GM21786 (cell line): ENCODE results near the gene NPFF.

Experiments used
- ATAC-seq: cut with Tn5 transposase; IDR thresholded peaks from one replicate; pipeline ENCODE4 v1.9.1; 2021; ENCODE audit not compliant: unreplicated experiment

Gene NPFF

DNA sequence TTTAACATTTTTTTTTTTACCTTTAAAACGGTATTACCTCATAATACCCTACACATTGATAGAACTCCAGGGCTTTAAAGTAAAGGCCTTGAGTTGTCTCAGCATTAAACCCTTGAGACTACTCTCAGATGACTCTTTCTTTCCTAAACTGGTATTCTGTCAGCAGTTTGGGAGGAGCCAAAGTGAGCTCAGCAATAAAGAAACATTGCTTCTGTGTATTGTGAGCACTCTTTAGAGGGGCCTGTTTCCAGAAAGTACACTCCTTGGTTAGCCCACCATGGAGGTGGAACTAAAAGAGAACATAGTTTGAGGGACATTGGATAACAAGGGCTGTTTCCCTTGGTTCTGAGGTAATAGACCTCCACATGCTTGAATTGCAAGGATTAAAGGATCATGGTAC lies 28.4 kb downstream of the NPFF start:
- ATAC-seq = no peak

DNA sequence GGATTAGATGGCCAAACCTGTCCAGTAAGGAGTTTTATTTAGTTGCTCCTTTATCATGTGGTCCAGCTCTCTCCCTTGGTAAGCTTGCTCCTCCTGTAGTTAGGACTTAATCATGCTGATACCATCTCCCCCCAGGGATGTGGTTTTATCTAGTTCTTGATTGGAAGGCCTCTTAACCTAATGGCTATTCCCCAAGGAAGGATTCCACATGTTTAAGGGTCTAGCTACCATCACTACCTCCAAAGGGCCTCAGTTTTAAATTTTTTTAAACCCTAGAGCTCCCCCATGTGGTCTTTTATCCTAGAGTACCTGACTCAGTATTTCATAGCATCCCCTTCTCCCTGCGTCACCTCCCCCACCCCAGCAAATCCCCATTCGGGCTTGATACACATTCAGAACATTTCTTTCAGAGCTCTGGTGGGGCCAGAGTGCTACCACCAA lies 30.5 kb downstream of the NPFF start:
- no peak for ATAC-seq

DNA sequence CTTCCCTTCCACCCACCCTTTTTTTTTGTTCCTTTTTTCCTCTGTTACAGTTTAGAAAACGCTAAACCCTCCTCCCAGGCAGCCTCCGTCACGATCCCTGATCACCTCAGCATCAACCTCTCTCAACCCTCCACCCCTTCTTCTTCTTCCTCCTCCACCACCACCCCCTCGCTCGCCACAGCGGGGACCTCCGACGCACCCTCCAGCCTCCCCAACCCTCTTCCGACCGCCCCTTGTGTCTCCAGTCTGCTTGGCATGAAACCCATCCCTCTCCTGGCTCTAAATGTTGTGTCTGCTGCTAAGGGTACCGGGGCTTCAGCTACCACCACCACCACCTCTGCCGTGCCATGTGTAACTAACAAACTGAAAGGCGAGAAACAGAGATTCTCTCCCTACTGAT lies 32.5 kb downstream of the NPFF start:
- ATAC-seq = no peak

DNA sequence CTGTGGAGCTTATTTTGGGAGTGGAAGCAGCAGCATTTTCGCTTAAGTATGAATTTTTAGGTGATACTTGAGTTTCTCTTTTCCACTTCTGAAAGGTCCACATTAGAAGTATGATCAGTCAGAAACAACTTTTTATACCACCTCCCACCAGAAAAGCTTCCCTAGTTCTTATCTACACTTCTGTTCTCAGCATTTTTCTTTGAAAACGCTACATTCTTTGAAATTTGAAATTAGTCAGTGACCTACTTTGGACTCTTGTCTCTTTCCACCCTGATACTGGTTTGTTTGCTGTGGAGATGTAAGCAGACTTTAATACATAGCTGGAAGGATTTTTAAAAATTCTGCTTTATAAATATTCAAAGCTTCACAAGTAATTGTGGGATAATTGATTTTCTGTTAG lies 33.2 kb downstream of the NPFF start:
- ATAC-seq = no peak

DNA sequence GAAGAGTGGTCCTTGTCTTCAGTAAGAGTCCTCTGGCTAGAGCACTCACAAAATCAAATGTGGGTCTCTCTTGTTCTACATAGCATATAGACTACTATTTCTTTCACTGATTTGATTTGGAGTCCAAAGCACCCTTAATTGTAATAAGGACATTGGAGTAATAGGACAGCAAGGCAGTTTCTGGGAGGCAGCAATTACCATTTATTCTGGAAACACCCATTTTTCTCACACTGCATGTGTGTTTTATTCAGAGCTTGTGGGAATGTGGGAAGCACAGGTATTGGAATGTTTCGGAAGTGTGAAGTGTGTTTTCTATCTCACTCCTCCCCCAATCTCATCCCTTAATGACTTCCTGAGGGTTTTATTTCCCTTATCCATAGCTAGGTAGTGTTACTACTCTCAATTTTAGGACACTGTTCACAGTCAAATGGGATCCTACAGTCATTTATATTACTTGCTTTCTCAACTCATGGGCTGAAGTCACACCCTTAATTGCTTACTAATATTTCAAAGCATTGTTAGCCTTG lies 35.2 kb downstream of the NPFF start:
- no peak for ATAC-seq

DNA sequence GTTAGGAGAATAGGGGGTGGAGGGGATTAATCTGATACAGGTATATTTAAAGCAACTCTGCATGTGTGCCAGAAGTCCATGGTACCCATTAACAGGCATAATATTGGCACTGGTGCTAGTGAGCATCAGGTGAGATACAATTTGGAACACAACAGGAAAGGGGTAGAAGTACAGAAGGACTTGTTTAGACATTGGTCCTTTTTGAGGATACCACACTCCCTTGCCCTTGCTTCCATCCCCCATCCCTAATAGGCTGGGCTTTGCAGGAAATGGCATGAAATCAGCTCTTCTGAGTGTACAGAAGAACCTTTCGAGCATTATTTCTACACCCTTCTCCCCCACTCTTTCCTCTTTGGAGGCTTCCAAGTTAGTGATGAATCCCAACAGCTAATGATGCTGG lies 39.0 kb downstream of the NPFF start:
- ATAC-seq = no peak

DNA sequence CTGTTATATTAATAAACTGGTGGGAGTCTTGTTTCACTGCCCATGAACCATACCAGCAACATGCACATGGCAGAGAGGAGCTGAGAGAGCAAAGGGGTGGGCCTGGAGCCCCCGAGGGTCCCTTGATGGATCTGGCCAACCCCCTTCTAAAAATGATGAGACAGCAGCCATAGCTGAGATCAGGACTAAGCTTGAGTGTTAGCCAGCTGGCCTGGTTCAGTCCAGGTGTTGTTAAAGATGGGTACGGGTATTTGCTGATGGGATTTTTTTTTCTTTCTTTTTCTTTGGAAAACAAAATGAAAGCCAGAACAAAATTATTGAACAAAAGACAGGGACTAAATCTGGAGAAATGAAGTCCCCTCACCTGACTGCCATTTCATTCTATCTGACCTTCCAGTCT lies 39.4 kb downstream of the NPFF start:
- ATAC-seq = no peak

DNA sequence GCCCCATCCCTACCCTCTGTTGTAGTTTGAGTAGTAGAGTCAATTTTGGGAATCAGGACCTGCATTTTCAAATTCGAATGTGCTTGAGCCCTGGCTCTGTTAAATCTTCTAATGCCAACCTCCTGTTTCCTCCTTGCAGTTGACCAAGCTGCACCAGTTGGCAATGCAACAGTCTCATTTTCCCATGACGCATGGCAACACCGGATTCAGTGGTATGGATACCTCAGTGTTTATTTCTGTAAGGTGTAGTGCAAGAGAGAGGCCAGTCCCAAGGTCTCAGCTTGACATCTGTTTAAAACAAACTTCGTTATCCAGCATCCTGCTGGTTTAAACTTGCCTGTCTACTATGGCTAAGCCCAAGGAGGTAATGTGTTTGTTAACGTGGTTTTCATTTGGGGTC lies 40.2 kb downstream of the NPFF start:
- no peak for ATAC-seq

DNA sequence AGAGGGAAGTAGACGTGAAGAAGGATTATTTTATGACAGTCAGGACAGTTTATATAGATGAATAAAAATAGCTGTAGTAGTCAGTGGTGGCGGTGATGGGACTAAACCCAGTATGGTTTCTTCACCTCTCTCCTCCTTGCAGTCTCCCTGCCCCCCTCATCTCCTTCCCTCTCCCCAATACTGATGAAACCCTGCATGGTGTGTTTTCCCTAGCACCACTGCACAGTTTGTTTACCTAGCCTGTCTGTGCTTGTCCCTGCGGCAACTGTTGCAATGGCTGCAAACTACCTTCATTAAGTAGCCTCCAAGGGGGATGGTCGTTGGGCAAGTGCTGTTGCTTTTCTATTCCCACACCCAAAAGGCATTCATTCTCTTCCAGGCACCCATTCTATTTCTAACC lies 40.6 kb downstream of the NPFF start:
- ATAC-seq = no peak

DNA sequence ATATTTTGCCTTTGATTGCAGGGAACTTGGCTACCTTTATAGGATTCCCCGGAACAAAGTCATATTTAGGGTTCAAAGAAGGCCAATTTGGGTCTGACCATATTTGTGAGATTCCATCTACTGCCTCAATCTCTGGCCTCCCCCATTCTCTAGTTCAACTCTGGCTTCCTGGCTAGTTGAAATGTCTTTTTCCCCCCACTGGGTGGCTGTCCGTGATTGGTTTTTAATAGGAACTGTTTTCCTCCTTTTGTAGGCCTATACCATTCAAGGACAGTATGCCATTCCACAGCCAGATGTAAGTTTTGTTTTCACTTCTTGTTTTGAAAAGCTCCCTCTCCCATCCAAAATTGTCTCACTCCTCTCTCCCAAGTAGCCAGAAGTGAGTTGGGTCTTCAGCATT lies 41.6 kb downstream of the NPFF start:
- no peak for ATAC-seq

DNA sequence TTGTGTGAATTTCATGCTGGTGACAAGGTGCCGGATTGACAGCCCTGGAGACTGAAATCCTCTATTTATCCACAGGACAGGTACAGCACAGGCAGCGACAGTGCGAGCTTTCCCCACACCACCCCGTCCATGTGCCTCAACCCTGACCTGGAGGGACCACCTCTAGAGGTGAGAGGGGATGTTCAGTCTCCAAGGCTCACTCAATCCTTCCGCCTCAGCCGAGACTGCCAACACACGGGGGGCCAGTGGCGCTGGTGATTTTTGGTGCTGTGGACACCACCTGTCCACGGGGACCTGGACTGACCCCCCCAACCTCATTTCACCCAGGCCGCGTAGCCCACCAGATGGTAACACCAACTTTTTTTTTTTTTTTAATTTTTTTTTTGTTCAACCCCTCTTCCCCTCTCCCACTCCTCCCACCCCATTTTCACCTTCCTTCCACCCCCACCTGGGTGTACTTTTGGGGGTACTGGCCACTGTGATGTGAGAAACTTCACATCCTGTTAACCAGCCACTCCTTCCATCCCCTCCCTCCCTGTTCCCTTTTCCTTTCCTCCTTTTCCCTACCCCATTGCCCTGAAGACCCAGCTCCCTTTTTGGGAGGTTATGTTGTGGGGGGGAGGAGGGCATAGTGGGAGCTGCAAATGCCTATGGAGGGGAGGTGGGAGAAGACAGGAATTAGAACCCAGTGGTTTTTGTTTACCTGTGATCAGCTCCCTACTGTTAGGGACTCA lies 42.4 kb downstream of the NPFF start:
- no peak for ATAC-seq

DNA sequence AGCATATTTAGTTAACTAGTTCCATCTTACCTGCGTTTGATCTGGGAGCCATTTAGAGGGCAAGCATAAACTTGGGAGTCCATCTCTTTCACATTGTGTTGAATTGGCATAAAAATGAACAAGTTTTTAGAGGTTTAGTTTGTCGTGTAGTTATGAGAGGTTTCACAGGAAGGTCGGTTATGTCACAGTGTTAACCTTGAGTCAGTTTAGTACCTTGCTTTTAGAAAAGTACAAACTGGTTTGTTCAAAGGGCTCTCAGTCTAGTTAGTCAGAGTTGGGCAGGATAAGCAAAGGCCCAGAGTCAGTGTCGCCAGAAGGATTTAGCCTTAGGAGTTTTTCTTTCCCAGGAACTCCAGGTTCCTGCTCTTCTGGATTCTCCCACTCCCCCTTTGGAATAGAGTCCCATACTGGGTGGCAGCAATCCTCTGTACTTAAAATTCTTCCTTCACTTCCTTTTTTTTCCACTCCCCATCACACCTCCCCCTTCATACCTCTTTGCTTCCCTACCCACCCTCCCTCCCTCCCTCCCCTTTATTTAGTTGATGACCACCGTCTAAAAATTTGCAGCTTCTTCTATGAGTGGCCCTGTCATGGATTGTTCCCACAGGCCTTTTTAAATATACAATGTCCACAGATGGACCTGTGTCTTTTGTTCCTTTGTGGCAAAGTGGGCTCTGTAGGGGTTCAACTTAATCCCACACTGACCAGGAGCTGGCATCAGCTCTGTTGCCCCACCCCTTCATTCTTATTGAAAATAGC lies 43.3 kb downstream of the NPFF start:
- ATAC-seq = no peak

DNA sequence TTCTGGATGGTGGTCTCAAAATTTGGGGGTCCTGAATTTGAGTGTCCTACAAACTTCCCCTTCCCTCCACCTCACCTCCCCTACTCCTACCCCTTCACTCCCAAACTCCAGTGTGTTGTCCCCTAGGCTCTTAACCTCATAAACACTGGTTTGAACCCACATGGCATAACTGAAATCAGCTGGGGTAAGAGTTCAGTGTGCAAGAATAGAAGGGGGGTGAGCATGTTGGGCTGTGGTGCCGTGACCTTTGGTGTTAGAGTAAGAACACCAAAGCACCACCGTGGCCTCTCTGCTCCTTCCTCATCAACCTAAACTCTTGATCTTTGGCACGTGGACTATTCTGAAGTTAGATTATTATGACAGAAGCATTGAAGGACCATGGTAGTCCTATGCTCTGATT lies 44.3 kb downstream of the NPFF start:
- ATAC-seq = no peak

DNA sequence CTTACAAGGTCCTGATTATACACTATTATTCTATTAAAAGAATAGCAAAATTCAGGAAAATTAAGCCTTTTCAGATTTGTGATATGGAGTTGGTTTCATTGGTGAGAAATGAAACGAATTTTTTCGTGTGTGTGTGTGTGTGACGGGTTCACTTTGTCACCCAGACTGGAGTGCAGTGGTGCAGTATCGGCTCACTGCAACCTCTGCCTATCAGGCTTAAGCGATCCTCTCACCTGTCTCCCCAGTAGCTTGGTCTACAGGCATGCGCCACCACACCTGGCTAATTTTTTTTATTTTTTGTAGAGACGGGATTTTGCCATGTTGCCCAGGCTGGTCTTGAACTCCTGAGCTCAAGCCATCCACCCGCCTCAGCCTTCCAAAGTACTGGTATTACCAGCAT lies 45.7 kb downstream of the NPFF start:
- ATAC-seq = no peak

DNA sequence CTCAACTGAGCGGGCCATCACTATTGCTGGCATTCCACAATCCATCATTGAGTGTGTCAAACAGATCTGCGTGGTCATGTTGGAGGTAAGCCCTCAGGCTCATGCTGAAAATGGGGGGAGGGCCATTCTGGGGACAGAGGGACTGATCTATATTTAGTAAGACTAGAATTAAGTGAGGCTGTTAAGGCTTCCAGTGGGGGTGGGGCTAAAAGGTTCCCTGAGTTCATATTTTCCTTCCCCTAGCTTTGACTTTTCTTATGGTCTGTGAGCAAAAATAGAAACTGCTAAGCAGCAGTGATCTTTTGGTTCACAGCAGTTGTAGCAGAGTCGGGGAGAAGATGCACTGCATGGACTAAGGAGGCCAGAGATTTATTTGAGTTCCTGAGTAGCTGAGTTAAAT lies 46.2 kb downstream of the NPFF start:
- no peak for ATAC-seq

DNA sequence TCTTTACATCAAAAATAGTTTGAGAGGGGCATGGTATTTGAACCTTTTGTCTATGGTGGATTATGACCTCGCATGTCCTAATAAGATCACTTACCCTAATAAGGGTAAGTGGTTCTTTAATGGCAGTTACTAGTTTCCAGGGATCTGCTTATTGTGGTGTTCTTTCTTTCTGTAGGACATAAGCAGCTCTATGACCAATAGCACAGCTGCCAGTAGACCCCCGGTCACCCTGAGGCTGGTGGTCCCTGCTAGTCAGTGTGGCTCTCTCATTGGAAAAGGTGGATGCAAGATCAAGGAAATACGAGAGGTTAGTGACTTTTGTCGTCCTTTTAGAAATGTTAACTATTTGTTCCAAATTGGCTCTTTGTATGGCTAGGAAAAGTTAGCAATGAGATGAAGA lies 48.2 kb downstream of the NPFF start:
- no peak for ATAC-seq
